NOMO-1 treated with dmso at 0.1 percent for 144 hours (cell line): ENCODE measurements around the gene TINCR.
"Not testable (repeated sequence)": the region's sequence is repeated elsewhere in the genome, so short reads cannot be mapped to it uniquely, and the experiment has no call there.

ENCODE experiments used
- DNase-seq: peaks from one replicate; lab custom pipeline; 2025; ENCODE audit not compliant: unreplicated experiment; lab: John Stamatoyannopoulos, UW

TINCR gene

DNA sequence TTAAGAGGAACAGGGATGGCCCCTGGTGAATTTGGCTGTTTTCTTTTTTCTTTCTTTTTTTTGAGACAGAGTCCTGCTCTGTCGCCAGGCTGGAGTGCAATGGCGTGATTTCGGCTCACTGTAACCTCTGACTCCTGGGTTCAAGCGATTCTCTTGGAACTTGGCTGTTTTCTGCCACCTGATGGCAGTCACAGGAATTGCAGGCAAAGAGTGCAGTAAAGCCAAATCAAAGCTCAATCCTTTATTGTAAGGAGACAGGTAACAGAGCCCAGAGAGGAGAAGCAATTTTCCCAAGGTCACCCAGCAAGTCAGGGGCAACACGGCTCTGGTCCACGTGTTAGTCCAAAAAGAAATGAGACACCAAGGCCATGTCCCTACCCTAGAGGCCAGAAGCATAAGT lies 6.2 kb downstream of the TINCR start:
- DNase-seq: no peak

DNA sequence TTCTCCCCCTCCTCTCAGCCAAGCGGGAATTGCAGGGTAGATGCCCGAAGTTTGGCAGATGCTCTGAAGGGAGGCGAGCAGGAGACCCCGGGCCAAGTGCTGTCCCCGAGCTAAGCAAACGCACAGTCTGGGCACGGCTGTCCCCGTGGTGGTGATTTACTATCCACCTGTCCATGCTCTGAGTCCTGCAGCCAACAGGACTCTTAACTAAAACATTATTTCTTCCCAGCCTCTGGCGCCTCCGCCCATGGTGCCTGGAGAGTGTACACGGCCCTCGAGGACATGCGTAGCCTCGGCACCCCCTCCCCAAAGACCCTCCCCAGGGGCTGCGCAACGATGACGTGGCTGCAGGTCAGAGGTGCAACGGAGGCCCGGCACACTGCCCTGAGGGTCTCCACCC lies 7.6 kb downstream of the TINCR start:
- DNase-seq: no peak

DNA sequence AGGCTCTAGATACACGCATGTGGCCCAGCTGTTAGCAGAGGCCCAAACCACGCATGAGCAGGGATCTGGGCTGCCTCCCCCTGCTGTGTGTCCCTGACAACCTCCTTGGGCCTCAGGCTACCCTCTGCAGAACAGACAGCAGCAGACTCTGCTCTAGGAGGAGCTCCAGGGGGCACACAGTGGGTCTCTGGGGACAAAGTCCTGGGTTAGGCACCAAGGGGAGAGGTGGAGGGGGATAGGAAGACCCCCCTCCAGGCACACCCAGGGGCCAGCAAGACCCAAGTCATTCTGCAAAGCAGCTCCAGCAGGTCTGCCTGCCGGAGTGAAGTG lies 8.0 kb downstream of the TINCR start:
- DNase-seq: no peak

DNA sequence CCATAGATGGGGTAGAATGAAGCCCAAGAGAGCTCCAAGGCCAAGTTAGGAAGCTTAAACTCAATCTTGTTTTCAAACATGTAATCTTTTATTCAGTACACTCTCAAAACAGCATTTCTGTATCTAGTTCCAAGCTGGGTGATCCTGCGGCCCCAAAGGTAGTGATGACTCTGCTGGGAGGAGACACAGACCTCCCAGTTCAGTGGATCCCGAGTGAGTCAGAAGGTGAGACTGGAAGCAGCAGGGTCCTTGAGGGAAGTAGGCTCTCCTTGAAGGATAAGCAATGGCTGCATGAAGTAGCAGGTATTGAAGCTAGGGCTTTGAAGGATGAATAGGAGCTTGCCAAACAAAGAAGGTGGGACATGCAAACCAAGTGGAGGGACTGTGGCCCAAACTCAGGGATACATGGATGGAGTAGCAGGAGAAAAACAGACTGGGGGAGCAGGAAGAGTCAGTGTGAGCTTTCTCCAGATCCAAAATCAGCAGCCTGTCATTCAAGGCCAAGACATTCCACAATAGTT lies 9.6 kb downstream of the TINCR start:
- DNase-seq: no peak

DNA sequence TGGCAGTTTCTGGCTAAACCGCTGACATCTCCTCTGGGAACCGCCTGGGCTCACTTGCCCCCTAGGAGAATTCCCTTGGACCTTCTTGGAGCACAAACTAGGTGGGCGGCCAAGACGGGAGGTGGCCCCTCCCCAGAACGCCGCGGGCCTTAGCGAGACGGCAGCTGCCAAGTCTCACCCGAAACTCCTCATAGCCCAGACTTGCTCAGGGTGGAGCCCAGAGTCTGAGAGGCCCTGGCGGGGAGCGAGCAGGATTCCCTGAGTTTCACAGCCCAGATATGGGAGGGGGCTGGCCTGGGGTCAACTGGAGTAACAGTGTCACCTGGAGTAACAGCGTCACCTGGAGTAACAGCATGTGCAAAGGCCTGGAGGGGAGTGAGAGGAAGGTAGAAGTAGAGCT lies 10.1 kb downstream of the TINCR start:
- DNase-seq: no peak

DNA sequence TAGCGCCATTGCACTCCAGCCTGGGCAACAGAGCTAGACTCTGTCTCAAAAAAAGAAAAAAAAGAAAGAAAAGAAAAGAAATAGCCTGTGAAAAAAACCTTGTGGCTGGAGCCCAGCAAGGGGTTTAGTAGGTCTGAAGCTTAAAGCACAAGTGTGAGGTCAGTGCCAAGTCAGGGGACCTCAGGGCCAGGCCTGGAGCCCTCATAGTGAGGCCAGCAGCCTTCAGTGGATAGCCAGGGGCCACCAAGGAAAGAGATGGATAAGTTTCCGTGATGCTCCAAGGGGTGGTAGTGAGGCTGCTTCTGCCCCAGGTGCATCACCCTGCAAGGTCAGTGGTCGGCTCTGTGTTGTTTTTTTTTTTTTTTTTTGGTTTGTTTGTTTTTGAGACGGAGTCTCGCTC lies 12.9 kb downstream of the TINCR start:
- DNase-seq: no peak

DNA sequence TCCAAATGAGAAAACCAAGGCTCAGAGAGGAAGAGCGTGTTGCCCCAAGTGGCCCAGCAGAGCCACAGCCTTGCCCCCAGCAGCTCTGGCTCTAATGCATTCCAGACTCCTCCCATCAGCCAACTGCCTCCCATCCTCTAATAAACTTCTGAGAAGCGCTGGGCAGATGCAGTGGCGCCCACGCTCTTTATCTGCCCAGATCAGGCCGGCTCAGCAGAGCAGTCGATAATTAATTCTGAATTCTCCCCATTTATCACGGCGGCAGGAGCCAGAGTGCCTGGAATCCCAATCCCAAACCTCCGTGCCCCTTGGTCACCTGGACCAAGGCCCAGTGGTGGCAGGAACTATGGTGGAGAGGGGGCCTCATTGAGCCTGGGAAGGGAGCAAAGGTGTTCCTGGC lies 13.9 kb downstream of the TINCR start:
- no peak for DNase-seq

DNA sequence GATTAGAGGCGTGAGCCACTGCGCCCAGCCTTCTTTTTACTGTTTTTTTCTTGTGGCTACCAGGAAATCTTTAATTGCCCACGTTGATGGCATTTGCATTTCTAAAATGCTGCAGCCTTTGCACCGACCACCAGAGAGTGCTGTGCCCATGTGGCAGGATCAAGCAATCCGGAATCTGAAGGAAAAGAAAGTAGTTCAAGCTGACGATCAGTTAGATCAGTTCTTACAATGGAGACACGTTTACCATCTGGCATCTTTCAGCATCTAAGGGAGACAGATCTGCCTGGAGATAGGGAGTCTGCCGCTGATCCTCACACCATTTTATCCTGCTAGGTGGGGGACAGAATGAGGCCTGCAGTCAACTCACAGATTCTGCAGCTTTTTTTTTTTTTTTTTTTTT lies 19.9 kb downstream of the TINCR start:
- DNase-seq: no peak

DNA sequence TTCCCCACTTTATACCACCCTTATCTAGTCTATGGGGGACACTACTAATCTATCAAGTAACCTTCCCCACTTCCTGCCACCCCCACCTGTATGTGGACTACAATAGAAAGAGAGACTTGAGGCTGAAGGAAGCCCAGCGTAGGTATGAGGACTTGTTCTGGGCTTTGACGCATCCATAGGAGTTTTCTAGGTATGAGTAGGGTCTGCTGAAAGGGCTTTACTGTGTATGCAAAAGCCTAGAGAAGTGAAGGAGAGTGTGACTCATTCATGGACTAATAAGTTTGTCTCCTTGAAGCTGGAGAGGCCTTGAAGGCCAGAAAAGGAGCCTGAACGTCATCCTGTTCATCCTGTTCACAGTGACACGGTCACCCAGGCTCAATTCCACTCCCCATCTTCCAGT lies 21.8 kb downstream of the TINCR start:
- DNase-seq: no peak

DNA sequence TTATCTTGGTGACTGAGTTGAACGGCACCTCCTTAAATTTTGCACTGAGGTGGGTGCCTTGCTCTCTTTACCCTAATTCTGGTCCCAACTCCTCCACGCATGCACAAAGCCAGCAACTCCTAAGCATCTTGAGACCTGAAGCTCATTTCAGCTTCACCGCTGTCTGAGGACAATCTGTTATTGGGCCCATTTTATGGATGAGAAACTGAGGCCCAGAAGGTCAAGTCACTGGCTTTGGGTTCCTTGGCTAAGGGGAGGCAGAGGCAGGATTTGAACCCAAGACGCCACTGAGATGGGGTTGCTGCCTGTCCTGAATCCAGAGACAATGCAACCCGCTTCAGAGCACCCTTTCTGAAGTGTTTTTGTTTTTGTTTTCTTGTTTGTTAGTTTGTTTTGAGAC lies 22.7 kb downstream of the TINCR start:
- DNase-seq: no peak

DNA sequence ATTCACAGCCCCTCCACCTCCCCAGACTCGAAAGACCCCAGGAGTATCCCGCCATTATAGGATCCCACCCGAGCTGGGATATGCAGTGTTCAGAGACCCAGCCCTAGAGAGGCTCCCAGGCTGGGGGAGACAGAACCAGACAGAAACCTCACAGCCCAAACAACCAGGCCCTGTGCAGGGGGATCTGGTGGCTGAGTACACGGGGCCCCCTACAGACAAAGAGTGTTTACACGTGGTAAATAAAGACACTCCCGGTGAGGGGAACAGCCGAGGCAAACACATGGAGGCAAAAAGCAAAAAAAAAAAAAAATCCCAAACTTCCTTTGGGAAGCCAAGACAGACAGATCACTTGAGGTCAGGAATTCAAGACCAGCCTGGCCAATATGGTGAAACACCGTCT lies 25.1 kb downstream of the TINCR start:
- no peak for DNase-seq

DNA sequence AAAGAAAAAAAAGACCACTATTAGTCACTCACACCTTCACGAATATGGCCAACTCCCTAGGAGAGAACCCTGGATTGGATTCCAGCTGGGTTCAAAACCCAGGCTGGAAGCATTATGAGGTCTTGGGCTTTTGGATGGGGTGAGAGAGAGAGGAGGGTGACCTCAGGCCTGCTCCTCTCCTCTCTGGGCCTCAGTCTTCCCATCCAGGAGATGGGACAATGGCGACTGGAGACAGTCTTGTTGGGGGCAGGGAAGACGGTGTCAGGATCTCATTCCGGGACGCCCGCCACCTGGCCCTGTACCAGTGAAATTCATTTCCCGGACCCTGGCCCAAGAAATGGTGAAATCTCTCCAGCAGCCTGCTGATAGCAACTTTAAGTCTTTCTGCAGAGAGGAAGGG lies 26.3 kb downstream of the TINCR start:
- no peak for DNase-seq

DNA sequence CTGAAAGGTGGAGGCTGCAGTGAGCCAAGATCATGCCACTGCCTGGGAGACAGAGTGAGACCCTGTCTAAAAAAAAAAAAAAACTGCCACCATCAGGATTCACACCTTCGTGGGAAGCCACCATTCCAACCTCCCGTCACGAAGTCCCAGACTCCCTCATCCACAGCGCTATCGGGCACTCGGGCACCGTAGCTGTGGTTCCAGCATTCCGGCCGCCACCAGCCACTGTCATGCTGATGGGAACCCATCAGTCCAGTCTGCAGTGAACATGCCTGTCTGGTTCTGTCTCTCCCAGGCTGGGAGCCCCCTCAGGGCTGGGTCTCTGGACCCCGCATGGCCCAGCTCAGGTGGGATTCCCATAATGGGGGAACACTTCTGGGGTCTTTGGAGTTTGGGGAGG lies 27.5 kb downstream of the TINCR start:
- DNase-seq: no peak

DNA sequence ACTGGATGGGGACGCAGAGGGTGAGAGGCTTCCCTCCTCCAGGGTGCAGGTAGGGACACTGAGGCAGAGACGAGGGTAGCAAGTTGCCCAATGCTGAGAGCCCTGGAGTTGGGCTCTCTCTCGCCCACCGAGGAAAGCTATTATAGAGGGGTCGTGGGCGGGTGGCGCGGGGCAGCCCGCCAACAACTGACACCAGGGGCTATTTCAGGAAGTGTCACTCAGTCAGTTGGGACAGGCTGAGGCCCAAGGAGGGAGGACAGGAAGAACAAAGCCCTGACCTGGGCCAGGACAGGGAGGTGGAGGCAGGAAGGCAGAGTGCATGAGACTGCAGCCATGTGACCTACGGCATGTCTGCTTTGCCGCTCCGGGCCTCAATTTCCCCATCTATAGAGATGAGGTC lies 29.9 kb downstream of the TINCR start:
- no peak for DNase-seq

DNA sequence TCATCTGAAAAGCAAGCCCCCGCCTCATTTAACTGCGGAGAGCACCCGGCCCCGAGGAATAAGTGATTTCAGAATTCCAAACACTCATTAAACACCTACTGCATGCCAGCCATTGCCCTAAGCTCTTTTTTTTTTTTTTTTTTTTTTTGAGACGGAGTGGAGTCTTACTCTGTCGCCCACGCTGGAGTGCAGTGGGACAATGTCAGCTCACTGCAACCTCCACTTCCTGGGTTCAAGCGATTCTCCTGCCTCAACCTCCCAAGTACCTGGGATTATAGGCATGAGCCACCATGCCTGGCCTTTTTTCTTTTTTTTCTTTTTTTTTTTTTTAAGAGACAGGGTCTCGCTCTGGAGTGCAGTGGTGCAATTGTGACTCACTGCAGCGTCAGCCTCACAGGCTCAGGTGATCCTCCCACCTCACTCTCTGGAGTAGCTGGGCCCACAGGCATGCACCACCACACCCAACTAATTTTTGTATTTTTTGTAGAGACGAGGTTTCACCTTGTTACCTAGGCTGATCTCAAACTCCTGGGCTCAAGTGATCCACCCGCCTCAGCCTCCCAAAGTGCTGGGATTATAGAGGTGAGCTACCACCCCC lies 30.7 kb downstream of the TINCR start:
- not testable (repeated sequence) for DNase-seq

DNA sequence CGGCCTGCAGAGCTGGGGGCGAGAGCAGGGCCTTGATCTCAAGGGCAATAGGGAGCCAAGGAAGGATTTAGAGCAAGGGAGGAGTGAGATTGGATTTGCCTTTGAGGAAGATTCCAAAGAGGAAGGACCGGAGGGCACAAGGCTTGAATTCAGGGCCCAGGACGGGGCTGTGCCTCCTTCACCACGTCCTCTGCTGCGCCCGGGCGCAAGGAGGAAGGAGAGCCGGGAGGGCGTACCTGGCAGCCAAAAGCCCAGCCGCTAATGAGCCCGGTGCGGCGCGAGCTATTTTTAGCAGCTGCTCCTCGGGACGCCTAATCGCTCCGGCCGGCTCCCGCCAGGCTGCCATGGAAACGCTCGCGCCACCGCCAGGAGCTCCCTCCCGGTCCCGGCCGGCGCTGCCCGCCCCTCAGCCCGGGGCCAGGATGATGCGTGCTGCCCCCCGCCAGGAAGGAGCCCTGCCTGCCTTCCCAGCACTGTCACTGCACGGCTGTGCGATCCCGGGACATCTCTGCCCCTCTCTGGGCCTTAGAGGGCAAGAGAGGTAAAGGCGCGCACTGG lies 31.3 kb downstream of the TINCR start:
- DNase-seq: no peak

DNA sequence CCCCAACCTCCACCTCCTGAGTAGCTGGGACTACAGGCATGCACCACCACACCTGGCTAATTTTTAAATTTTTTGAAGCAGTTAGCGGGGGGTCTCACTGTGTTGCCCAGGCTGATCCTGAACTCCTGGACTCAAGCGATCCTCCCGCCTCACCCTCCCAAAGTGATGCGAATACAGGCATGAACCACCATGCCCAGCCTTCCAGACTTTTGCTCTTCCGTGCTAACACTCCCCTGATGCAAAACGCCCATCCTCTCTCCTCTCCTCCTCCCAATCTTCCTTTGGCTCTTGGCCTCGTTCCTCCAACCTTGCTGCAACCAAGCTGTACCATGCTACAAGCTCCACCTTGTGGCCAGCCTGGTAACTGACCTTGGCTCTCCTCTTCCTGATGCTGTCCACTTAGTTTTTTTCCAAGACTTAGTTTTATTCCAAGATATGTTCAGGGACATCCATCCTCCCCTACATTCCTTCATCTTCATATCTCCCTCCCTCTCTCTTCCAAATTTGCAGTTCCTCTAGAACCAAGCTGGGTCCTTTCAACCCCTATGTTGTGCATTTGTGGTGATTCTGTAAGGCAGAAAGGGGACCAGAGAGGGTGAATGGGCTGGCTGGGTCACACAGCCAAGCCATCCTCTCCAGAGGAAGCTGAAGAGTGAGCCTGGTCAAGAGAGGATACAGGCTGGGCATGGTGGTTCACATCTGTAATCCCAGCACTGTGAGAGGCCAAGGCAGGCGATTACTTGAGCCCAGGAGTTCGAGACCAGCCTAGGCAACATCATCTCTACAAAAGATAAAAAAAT lies 32.8 kb downstream of the TINCR start:
- no peak for DNase-seq

DNA sequence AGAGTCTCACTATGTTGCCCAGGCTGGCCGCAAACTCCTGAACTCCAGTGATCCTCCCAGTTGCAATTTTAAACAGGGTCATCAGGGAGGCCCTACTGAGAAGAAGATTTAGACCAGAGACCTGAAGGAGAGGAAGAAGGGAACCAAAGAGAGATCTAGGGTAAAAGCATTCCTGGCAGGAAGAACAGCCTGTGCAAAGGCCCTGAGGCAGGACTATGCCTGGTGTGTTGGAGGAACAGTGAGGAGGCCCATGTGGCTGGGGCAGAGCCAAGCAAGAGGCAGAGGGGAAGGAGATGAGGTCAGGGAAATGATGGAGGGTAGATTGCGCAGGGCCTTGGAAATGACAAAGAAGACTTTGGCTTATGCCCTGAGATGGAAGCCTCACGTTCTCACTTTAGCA lies 34.5 kb downstream of the TINCR start:
- DNase-seq: no peak

DNA sequence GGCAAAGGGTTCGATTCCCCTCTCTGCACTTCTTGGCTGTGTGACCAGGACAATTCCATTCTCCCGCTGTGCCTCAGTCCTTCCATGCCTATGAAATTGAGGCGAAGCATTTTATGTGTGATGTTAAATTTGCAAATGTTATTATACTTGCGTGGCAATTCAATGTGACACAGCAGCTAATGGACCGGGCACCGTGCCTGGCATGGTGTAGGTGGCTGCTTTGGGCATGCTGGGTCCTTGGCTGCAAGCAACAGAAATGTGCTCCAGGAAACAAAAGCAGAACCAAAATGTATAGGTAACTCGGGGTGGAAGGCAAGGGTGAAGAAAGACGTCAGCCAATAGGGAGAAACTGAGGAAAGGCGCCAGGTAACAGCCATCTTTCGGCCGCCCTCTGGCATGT lies 37.1 kb downstream of the TINCR start:
- no peak for DNase-seq

DNA sequence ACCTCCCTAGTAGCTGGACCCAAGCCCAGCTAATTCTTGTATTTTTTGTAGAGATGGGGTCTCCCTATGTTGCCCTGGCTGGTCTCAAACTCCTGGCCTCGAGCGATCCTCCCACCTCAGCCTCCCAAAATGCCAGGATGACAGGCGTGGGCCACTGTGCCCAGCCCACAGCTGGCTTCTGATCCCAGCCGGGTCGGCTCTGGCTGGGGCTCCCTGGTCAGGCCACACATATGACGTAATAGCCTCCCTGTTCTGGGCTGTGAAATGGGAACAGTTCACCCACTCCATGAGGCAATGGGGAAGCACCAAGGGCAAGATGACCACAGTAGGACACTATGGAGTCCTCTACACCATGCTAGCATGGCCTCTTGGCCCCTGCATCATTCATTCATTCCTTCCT lies 41.1 kb downstream of the TINCR start:
- DNase-seq: no peak

DNA sequence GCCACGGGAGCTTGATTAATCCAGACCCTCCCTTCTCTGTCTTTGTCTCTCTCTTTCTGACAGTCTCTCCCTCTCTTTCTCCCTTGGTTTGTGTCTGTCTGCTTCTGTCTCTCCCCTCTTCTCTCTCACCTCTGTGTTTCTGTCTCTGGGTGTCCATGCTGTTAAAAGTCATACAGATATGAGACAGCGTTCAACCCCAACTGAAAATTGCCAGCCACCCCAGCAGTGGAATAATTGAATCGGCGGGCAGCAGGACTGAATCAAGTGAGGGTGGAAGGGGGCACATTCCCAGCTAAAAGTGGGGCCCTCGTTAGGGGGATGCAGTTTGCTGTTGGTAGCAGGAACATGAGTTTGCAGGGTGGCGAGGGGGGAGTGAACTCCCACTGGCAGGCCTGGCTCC lies 43.7 kb downstream of the TINCR start:
- DNase-seq: no peak

DNA sequence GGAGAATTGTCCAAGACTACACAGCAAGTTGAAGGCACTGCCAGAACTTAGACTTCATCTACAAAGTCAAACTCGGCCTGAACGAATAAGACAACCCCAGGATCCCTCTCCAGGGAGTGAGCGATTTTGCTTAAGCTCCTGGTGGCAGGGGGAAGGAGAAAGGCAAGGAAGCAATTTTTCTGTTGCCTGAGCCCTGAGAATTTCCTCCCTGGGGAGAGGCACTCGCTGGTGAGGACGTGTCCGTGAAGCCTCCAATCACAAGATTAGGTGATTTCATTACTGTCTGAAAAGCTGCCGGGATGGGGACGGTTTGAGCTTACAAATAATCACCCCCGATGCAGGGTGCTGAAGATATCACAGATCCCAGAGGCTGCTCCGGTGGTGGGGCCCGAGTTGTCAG lies 45.6 kb downstream of the TINCR start:
- no peak for DNase-seq

DNA sequence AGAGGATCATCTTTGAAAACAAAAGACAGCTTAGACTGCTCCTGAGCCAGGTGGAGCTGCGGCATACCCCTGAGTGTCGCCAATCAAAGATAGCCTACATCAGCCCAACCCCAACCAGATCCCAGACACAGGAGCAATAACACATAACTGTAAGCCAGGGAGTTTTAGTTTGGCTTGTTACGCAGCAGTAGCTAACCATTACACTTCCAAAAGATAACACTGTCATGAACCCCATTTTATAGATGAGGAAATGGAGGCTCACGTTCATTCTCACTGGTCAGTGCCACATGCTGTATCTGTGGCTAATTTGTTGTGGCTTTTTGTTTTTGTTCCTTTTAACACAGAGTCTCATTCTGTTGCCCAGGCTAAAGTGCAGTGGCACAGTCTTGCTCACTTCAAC lies 47.3 kb downstream of the TINCR start:
- DNase-seq: no peak
